ENCODE measurements around the gene EIPR1.

GRCh38 chr2:3313781-3314375, 63.7 kb downstream of the EIPR1 start:
- TF ChIP-seq CTCF (conservative IDR thresholded peaks at IDR 0.05) (no peak), ZFX (IDR thresholded peaks at IDR 0.05) (no peak)
